Bone marrow (tissue), 2 donors: Measurements from ENCODE around the gene ANXA11.
A peak's percentile ranks its signal among the peaks of the same experiment; 100 is the strongest.

Experiments used
- DNase-seq, 2 donors: peaks; one replicate each; lab custom pipeline; 2025; lab: John Stamatoyannopoulos, UW

ANXA11 gene

DNA sequence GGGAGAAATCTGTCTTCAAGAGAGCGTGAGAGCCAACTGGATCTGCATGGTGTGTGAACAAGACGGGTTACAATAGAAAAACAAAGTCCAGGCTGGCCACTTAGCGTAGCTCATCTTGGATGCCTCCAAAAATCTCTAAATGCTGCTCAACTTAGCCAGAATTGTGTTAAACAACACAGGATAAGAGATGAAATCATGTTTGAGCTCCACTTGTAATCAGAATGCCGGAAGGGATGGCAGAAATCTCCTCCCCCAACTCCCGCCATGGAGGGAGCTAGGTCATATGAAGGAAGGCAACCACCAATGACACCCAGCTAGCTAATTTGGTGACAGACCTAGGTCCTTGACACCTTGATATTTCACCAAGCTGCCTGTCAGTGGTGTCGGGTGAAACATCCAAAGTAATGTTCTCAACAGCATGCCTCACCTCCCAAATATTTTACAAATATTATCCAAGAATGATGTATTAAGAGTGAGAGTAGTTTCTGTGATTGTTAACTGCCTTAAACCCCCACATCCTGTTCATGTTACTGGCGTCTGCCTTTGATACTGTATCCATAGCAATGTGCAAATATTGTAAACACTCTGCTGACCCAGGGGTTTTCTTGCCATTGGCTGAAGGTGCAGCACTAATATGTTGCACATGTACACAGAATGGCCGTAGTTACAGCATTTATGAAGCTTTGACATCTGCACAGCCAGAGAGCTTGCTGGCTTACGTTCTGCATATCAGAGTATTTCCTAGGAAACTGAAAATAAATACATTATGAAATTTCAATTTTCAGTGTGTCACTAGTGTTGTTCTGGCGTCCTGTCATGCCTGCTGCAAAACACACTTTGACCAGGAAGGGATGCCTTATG, 101.0 kb downstream of the ANXA11 start:
- DNase-seq, result peak in 1 of 2 donors; percentile 8
